HepG2 (cell line): ENCODE results near the gene TIMELESS.
"Not testable (repeated sequence)": the region's sequence is repeated elsewhere in the genome, so short reads cannot be mapped to it uniquely, and the experiment has no call there.

Experiments used
- BHLHE40 ChIP-seq: IDR thresholded peaks from 2 replicates; pipeline ENCODE4 v1.6.1; 2011; ENCODE audit warnings: low read length, improper control_type of control experiment
- NCOA1 ChIP-seq: sonication (generic); formaldehyde crosslinking; IDR thresholded peaks from 2 replicates; pipeline ENCODE4 v1.9.0; 2021; ENCODE audit warnings: missing genetic modification reagents
- NFRKB ChIP-seq: fragments of 450-650 bp; IDR thresholded peaks from 2 replicates; pipeline ENCODE4 v1.6.1; 2017
- PAWR ChIP-seq: sonication (generic); formaldehyde crosslinking; IDR thresholded peaks from 2 replicates; pipeline ENCODE4 v1.4.0; 2020; ENCODE audit warnings: missing genetic modification reagents, mild to moderate bottlenecking, borderline replicate concordance
- POLR2A ChIP-seq, 2 experiments: IDR thresholded peaks; 2 replicates each; pipeline ENCODE4 v1.6.1; 2011; ENCODE audit warnings: low read depth in 2 of 2, low read length in 2 of 2, mild to moderate bottlenecking in 1 of 2, moderate library complexity in 1 of 2; ENCODE audit not compliant: insufficient read depth in 1 of 2
- ZNF224 ChIP-seq: sonication (generic); formaldehyde crosslinking; IDR thresholded peaks from 2 replicates; pipeline ENCODE4 v1.5.0; 2020; ENCODE audit warnings: mild to moderate bottlenecking, missing genetic modification reagents
- ZNF362 ChIP-seq: sonication (generic); formaldehyde crosslinking; IDR thresholded peaks from 2 replicates; pipeline ENCODE4 v1.4.0; 2020; ENCODE audit warnings: missing genetic modification reagents, mild to moderate bottlenecking, borderline replicate concordance
- ZNF577 ChIP-seq: sonication (generic); formaldehyde crosslinking; IDR thresholded peaks from 2 replicates; pipeline ENCODE4 v1.4.0; 2020; ENCODE audit warnings: mild to moderate bottlenecking, low read depth, missing genetic modification reagents, borderline replicate concordance
- ZNF768 ChIP-seq: sonication (generic); formaldehyde crosslinking; IDR thresholded peaks from 2 replicates; pipeline ENCODE4 v1.4.0; 2020; ENCODE audit warnings: missing genetic modification reagents
- ZNF83 ChIP-seq: sonication (generic); formaldehyde crosslinking; IDR thresholded peaks from 2 replicates; pipeline ENCODE4 v1.4.0; 2020; ENCODE audit warnings: missing genetic modification reagents, mild to moderate bottlenecking, borderline replicate concordance
- TF ChIP-seq, protein P1 (sequence below): sonication (generic); formaldehyde crosslinking; IDR thresholded peaks from 2 replicates; pipeline ENCODE4 v1.5.0; 2020; ENCODE audit warnings: mild to moderate bottlenecking, missing genetic modification reagents
- TF ChIP-seq, protein P2 (sequence below): sonication (generic); formaldehyde crosslinking; IDR thresholded peaks from 2 replicates; pipeline ENCODE4 v1.5.0; 2020; ENCODE audit warnings: mild to moderate bottlenecking, missing genetic modification reagents, moderate library complexity
- TF ChIP-seq, protein P3 (sequence below): sonication (generic); formaldehyde crosslinking; IDR thresholded peaks from 2 replicates; pipeline ENCODE4 v1.8.0; 2022; ENCODE audit warnings: missing genetic modification reagents, low read depth, mild to moderate bottlenecking, borderline replicate concordance

GRCh38 chr12:56401125-56401524, 48.1 kb downstream of the TIMELESS start:
- TF ChIP-seq ZNF83 (CRISPR knock-in tag); ZNF577 (CRISPR knock-in tag); BHLHE40; NFRKB; POLR2A (IDR thresholded peaks at IDR 0.05; ENCODE audit: insufficient read depth in 1 of 2, low read depth in 2 of 2, low read length in 2 of 2); NCOA1 (CRISPR knock-in tag); ZNF768 (CRISPR knock-in tag); ZNF224 (CRISPR knock-in tag); ZNF362; PAWR (CRISPR knock-in tag): not testable (repeated sequence)
- TF ChIP-seq, protein P1, sequence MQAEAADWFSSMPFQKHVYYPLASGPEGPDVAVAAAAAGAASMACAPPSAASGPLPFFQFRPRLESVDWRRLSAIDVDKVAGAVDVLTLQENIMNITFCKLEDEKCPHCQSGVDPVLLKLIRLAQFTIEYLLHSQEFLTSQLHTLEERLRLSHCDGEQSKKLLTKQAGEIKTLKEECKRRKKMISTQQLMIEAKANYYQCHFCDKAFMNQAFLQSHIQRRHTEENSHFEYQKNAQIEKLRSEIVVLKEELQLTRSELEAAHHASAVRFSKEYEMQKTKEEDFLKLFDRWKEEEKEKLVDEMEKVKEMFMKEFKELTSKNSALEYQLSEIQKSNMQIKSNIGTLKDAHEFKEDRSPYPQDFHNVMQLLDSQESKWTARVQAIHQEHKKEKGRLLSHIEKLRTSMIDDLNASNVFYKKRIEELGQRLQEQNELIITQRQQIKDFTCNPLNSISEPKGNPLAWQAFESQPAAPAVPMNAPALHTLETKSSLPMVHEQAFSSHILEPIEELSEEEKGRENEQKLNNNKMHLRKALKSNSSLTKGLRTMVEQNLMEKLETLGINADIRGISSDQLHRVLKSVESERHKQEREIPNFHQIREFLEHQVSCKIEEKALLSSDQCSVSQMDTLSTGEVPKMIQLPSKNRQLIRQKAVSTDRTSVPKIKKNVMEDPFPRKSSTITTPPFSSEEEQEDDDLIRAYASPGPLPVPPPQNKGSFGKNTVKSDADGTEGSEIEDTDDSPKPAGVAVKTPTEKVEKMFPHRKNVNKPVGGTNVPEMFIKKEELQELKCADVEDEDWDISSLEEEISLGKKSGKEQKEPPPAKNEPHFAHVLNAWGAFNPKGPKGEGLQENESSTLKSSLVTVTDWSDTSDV = not testable (repeated sequence)
- TF ChIP-seq, protein P2, sequence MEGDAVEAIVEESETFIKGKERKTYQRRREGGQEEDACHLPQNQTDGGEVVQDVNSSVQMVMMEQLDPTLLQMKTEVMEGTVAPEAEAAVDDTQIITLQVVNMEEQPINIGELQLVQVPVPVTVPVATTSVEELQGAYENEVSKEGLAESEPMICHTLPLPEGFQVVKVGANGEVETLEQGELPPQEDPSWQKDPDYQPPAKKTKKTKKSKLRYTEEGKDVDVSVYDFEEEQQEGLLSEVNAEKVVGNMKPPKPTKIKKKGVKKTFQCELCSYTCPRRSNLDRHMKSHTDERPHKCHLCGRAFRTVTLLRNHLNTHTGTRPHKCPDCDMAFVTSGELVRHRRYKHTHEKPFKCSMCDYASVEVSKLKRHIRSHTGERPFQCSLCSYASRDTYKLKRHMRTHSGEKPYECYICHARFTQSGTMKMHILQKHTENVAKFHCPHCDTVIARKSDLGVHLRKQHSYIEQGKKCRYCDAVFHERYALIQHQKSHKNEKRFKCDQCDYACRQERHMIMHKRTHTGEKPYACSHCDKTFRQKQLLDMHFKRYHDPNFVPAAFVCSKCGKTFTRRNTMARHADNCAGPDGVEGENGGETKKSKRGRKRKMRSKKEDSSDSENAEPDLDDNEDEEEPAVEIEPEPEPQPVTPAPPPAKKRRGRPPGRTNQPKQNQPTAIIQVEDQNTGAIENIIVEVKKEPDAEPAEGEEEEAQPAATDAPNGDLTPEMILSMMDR (CRISPR knock-in tag) = not testable (repeated sequence)
- TF ChIP-seq, protein P3, sequence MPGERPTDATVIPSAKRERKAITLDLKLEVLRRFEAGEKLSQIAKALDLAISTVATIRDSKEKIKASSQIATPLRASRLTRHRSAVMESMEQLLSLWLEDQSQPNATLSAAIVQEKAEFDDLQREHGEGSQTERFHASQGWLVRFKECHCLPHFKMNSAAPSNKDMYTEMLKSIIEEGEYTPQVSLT (CRISPR knock-in tag) = not testable (repeated sequence)
